ENCODE measurements around the gene DSCAML1.

The DSCAML1 gene

DNA sequence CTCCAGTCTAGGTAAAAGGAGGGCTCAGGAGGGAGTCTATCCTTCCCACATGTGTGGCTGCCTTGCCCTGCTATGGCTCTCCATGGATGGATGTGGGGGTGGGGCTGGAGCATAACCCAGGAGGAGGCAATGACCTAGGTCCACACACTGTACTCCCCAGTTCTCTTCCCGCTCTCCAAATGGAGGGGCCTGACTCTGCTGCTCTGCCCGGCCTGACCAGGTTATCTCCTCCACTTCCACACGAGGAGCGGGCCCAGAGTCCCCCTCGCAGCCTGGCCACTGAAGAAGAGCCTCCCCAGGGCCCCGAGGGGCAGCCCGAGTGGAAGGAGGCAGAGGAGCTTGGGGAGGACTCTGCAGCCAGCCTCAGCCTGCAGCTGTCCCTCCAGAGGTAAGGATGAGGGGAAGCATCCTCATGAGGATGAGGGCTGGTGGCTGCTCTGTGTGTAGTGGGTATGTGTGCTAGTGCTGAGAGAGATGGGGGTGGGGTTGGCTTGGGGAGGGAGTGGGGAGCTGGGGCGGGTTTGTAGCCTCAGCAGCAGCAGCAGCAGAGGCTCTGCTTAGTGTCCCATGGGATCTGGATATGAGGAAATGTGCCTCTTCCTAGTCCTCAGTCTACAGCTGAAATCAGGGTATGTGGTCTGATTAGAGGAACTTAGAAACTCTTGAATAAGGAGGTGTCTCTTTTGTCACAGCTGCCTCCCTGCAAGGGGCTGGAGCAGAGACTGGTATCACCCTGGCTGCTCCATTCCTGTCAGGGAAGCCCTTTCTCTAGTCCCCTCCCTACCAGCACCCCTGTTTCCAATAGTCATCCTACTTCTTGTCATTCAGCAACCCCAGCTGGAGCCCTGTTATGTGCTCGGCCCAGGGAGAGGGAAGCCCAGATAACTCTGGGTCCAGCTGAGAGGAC is 415.3 kb downstream of the DSCAML1 start:
- H3K4me3 ChIP-seq (ENCODE audit: low read depth, low read length): no peak overlapping the region
- no peaks in the 10 kb centered on the region for H3K9me3 ChIP-seq (ENCODE audit: severe bottlenecking)
- no peak overlapping the region for H3K27ac ChIP-seq
- TF ChIP-seq, protein P1, sequence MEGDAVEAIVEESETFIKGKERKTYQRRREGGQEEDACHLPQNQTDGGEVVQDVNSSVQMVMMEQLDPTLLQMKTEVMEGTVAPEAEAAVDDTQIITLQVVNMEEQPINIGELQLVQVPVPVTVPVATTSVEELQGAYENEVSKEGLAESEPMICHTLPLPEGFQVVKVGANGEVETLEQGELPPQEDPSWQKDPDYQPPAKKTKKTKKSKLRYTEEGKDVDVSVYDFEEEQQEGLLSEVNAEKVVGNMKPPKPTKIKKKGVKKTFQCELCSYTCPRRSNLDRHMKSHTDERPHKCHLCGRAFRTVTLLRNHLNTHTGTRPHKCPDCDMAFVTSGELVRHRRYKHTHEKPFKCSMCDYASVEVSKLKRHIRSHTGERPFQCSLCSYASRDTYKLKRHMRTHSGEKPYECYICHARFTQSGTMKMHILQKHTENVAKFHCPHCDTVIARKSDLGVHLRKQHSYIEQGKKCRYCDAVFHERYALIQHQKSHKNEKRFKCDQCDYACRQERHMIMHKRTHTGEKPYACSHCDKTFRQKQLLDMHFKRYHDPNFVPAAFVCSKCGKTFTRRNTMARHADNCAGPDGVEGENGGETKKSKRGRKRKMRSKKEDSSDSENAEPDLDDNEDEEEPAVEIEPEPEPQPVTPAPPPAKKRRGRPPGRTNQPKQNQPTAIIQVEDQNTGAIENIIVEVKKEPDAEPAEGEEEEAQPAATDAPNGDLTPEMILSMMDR (IDR thresholded peaks at IDR 0.05; ENCODE audit: low read depth, low read length): no peak
- peaks cover 60% of the 10 kb centered on the region for H3K36me3 ChIP-seq
- no peak for DNase-seq
- no peaks in the 10 kb centered on the region for H3K27me3 ChIP-seq (ENCODE audit: insufficient read depth, low read depth, severe bottlenecking)

DNA sequence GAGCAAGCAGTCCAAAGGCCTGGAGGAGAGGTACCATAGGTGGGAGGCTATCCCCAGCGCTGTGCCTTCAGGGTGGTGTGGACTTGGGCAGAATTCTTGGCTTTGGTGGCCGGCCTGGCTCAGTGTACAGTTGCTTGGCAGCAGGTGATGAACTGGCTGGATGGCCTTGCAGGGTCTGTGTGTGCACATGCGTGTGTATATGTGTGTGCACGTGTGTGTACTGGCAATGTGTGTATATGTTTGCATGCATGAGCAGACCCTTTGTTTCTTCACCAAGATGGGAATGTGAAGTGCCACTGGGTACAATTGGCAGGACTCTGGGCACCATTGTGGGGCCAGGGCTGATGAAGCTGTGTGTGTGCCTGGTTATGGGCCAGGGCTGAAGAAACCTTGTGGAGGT is 416.3 kb downstream of the DSCAML1 start:
- no peaks in the 10 kb centered on the region for H3K9me3 ChIP-seq (ENCODE audit: severe bottlenecking)
- TF ChIP-seq, protein P1 (IDR thresholded peaks at IDR 0.05; ENCODE audit: low read depth, low read length): no peak
- no peak overlapping the region for H3K4me3 ChIP-seq (ENCODE audit: low read depth, low read length)
- H3K36me3 ChIP-seq: peaks cover 68% of the 10 kb centered on the region
- no peak for DNase-seq
- H3K27ac ChIP-seq: no peak overlapping the region
- no peaks in the 10 kb centered on the region for H3K27me3 ChIP-seq (ENCODE audit: insufficient read depth, low read depth, severe bottlenecking)

DNA sequence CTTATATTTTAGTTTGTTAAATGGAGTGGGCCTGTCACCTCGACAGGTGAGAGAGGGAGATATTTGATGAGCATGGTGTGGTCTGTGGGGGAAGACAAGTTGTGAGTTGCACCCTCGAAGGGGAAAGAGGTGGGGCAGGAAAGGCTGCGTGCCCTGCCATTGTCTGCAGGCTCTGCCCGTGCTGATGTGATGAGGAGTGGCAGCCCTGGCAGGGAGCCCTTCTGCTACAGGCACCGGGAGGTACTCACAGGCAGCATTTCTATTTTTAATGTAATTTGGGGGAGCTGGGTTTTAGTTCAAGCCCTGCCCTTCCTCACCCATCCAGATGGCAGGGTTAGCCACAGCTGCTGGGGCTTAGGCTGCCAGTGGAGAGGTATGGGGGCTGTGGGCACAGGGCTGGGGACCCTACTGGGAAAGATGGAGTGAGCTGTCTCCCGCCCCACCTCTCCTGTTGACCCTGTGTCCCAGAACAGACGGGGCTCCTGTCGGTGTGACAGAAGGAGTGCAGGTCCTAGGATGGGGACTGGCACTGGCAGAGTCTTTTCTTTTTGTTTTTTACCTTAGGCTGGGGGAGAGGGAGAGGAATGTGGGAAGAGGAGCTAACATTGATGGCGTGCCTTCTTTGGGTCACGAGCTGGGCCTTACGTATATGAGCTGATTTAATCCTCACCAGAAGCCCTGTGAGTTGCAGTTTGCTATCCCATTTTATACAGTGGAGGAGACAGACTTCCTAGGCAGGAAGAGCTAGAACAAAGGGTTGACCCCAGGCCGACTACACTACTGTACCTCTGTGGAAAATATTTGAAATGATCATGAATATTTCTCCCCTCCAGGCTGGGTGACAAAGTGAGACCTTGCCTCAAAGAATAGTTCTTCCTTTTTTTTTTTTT is 417.8 kb downstream of the DSCAML1 start:
- Histone ChIP-seq H3K36me3 (peaks cover 64% of the 10 kb centered on the region), H3K27me3 (ENCODE audit: insufficient read depth, low read depth, severe bottlenecking) (no peaks in the 10 kb centered on the region), H3K9me3 (ENCODE audit: severe bottlenecking) (no peaks in the 10 kb centered on the region), H3K4me3 (ENCODE audit: low read depth, low read length) (no peak overlapping the region), H3K27ac (no peak overlapping the region)
- no peak for DNase-seq
- TF ChIP-seq, protein P1 (IDR thresholded peaks at IDR 0.05; ENCODE audit: low read depth, low read length): no peak

Data from WERI-Rb-1 (cell line).